PC-9 (cell line): Measurements from ENCODE around the gene DEFB132. TPM values are rescaled to one million over a fixed set of nuclear protein-coding genes. Genes with fewer than 3 reads are reported as not detected.

Experiments used
- BruUV-seq: library from RNA; stranded (reverse); fragments of 400-500 nt; replicated peaks from 2 replicates; lab custom pipeline; 2021; lab: Mats Ljungman, UMichigan
- CTCF ChIA-PET: fragments of 300-600 bp; sonication (Branson Sonifier 250); formaldehyde crosslinking; loops from one replicate; lab custom pipeline; 2022; ENCODE audit warnings: antibody characterized with exemption; lab: Charles Lee
- POLR2A ChIA-PET: fragments of 300-600 bp; sonication (Branson Sonifier 250); formaldehyde crosslinking; loops from one replicate; lab custom pipeline; 2022; ENCODE audit warnings: antibody characterized with exemption; ENCODE audit not compliant: unreplicated experiment; lab: Charles Lee
- DNase-seq, 2 experiments: peaks; one replicate each; pipeline versions ENCODE4 v3.0.0 to v3.0.0-alpha.2; 2015 to 2022; ENCODE audit warnings: mixed read lengths in 1 of 2
- H2AFZ ChIP-seq: fragments of 200-600 bp; sonication (generic); 2 replicates; pipeline ENCODE4 v1.8.1; 2017; ENCODE audit warnings: antibody characterized with exemption
- H3F3A ChIP-seq: fragments of 200-600 bp; sonication (generic); 2 replicates; pipeline ENCODE4 v1.8.1; 2017; ENCODE audit warnings: antibody characterized with exemption, mild to moderate bottlenecking, low read depth; ENCODE audit not compliant: insufficient read depth
- H3K27ac ChIP-seq: fragments of 200-600 bp; sonication (generic); 2 replicates; pipeline ENCODE4 v1.6.1; 2016; ENCODE audit warnings: mixed run types
- H3K27me3 ChIP-seq: fragments of 200-600 bp; sonication (generic); 2 replicates; pipeline ENCODE4 v1.6.1; 2016; ENCODE audit warnings: low read depth, mixed run types; ENCODE audit not compliant: insufficient read depth
- H3K36me3 ChIP-seq: fragments of 200-600 bp; sonication (generic); 2 replicates; pipeline ENCODE4 v1.6.1; 2016; ENCODE audit warnings: low read depth, mixed run types
- H3K4me1 ChIP-seq: fragments of 200-600 bp; sonication (generic); replicated peaks from 2 replicates; pipeline ENCODE4 v1.6.1; 2016; ENCODE audit warnings: mixed run types; ENCODE audit not compliant: insufficient read depth
- H3K4me2 ChIP-seq: fragments of 200-600 bp; sonication (generic); 2 replicates; pipeline ENCODE4 v1.6.1; 2017; ENCODE audit warnings: mixed run types
- H3K4me3 ChIP-seq: fragments of 200-600 bp; sonication (generic); 2 replicates; pipeline ENCODE4 v1.6.1; 2016; ENCODE audit warnings: mixed run types
- H3K79me2 ChIP-seq: fragments of 200-600 bp; sonication (generic); 2 replicates; pipeline ENCODE4 v1.6.1; 2017; ENCODE audit warnings: low read depth, mixed run types
- H3K9me2 ChIP-seq: fragments of 200-600 bp; sonication (generic); 2 replicates; pipeline ENCODE4 v1.8.1; 2017; ENCODE audit warnings: mild to moderate bottlenecking; ENCODE audit not compliant: insufficient read depth
- H3K9me3 ChIP-seq: fragments of 200-600 bp; sonication (generic); 2 replicates; pipeline ENCODE4 v1.8.1; 2016; ENCODE audit warnings: low read depth; ENCODE audit not compliant: insufficient read depth
- H4K20me1 ChIP-seq: fragments of 200-600 bp; sonication (generic); 2 replicates; pipeline ENCODE4 v1.8.1; 2017; ENCODE audit not compliant: insufficient read depth
- EZH2 ChIP-seq: fragments of 200-600 bp; sonication (generic); IDR thresholded peaks from 2 replicates; pipeline ENCODE4 v1.8.0; 2017; ENCODE audit warnings: antibody characterized with exemption, low read depth
- intact Hi-C: fragments of 100-400 bp; cut with micrococcal nuclease; formaldehyde crosslinking; loops from one replicate; pipeline ENCODE4 v1.10.0; 2022; ENCODE audit not compliant: unreplicated experiment
- total RNA-seq: library from RNA; stranded (reverse); gene quantifications from 2 replicates; pipeline ENCODE4 v1.2.3, GENCODE V29; 2021
- TF ChIP-seq, protein P1 (sequence below): fragments of 200-600 bp; sonication (generic); conservative IDR thresholded peaks from 2 replicates; pipeline ENCODE4 v1.6.1; 2017; ENCODE audit warnings: mixed run types, antibody characterized with exemption, mild to moderate bottlenecking, moderate library complexity

Gene DEFB132
- total RNA-seq, 1 experiment from 2014 or later = not detected

DNA sequence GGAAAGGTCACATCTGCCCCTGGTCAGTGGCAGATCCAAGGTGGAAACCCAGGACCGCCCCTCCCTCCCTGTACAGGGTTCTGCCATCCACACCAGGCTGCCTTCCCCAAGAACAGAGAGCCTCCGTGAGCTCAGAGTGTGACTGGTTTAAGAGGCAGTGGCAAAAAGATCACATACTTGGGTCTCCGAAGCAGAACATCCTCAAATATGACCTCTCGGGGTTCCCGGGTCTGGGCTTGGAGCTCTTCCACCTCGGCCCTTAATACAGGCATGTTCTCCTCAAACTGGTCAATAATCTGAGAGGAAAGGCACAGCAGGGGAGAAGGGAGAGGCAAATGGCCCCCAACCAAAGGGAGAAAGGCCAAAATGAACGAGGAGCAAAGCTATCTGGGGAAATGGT lies 18.3 kb downstream of the DEFB132 start:
- intact Hi-C loops = no loop called here
- no peak overlapping the region for H2AFZ ChIP-seq

DNA sequence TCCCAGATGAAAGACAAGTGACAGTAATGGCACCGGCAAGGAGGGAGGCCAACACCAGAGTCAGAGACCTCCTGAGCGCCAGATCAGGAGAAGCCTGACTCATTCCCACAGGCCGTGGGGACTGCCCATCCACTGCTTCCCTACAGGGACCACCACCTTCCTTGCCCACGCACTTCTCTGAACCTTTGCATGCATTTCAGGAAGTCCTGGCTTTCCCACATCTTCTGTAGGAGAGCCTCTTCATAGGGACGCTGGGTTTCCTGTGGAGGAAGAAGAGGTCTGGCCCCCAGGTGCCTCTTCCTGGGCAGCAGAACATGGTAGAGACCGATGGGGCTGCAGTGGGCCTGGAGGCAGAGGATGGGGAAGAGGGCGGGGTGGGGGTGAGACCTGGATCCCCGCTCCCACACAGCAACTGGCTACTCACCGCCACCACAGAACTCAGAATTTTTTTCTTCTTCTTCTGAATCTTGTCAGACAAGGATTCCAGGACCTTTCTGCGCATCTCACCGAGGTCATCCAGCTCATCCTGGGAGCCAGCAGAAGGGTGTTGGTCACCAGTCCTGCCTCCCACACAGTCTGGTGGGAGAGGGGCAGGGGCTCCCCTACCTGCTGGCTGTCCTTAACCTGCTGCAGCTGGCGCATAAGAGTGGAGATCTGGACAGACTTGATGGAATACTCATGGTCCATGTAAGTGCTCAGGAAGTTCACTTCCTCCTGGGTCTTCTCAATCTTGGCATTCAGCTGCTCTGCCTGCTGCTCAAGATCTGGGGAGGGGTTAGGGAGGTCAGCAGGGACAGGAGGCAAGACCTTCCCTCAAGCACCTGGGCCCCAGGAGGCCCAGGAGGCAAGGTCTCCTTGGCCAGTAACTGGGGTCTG lies 19.3 kb downstream of the DEFB132 start:
- no peaks in the 10 kb centered on the region for H3K9me3 ChIP-seq
- H2AFZ ChIP-seq = no peak overlapping the region
- no peaks in the 10 kb centered on the region for H3K79me2 ChIP-seq
- H3K4me1 ChIP-seq = no peaks in the 10 kb centered on the region
- CTCF ChIA-PET = no interaction called here
- no peak overlapping the region for H3K4me3 ChIP-seq
- no peak overlapping the region for H3K4me2 ChIP-seq
- H3F3A ChIP-seq = peaks cover 6% of the 10 kb centered on the region; the same call in 1 of the 2 replicates
- no peak overlapping the region for H3K27ac ChIP-seq
- no peaks in the 10 kb centered on the region for H3K27me3 ChIP-seq
- H4K20me1 ChIP-seq = no peaks in the 10 kb centered on the region
- intact Hi-C loops = no loop called here
- BruUV-seq = no TSS peak
- DNase-seq = no peak
- H3K9me2 ChIP-seq = no peaks in the 10 kb centered on the region
- H3K36me3 ChIP-seq = no peaks in the 10 kb centered on the region
- POLR2A ChIA-PET = no interaction called here
- no peak for TF ChIP-seq EZH2
- TF ChIP-seq, protein P1, sequence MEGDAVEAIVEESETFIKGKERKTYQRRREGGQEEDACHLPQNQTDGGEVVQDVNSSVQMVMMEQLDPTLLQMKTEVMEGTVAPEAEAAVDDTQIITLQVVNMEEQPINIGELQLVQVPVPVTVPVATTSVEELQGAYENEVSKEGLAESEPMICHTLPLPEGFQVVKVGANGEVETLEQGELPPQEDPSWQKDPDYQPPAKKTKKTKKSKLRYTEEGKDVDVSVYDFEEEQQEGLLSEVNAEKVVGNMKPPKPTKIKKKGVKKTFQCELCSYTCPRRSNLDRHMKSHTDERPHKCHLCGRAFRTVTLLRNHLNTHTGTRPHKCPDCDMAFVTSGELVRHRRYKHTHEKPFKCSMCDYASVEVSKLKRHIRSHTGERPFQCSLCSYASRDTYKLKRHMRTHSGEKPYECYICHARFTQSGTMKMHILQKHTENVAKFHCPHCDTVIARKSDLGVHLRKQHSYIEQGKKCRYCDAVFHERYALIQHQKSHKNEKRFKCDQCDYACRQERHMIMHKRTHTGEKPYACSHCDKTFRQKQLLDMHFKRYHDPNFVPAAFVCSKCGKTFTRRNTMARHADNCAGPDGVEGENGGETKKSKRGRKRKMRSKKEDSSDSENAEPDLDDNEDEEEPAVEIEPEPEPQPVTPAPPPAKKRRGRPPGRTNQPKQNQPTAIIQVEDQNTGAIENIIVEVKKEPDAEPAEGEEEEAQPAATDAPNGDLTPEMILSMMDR = no peak

More for the DNA sequence above, 18.3 kb downstream of the DEFB132 start:
- Histone ChIP-seq H3K4me3 (no peak overlapping the region), H3F3A (peaks cover 6% of the 10 kb centered on the region; the same call in 1 of the 2 replicates), H4K20me1 (no peaks in the 10 kb centered on the region; the same call in 1 of the 2 replicates), H3K9me3 (no peaks in the 10 kb centered on the region), H3K79me2 (no peaks in the 10 kb centered on the region), H3K36me3 (no peaks in the 10 kb centered on the region), H3K27ac (no peak overlapping the region), H3K4me2 (no peak overlapping the region), H3K9me2 (no peaks in the 10 kb centered on the region), H3K27me3 (no peaks in the 10 kb centered on the region), H3K4me1 (no peaks in the 10 kb centered on the region)
- no TSS peak for BruUV-seq
- TF ChIP-seq, protein P1 = no peak
- TF ChIP-seq EZH2 = no peak
- CTCF ChIA-PET = no interaction called here
- POLR2A ChIA-PET = no interaction called here
- DNase-seq = no peak

DNA sequence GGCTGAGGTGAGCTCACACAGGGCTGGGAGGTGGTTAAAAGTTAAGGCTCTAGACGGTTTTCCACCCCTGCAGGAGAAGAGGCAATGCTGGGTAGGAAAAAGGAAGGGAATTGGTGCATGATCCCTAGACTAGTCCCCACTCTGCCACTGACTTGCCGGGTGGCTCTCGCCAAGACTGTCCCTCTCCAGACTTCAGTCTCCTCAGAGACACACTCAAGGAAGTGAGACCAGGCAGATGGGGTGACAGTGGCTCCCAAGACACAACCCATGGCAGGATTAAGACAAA lies 19.9 kb downstream of the DEFB132 start:
- Histone ChIP-seq H3K27me3 (no peaks in the 10 kb centered on the region), H3K4me3 (no peak overlapping the region), H3K9me3 (no peaks in the 10 kb centered on the region), H3K27ac (no peak overlapping the region), H3K9me2 (no peaks in the 10 kb centered on the region), H3K36me3 (no peaks in the 10 kb centered on the region), H2AFZ (no peak overlapping the region), H4K20me1 (no peaks in the 10 kb centered on the region), H3K4me2 (no peak overlapping the region), H3K4me1 (no peaks in the 10 kb centered on the region), H3F3A (peaks cover 6% of the 10 kb centered on the region; the same call in 1 of the 2 replicates), H3K79me2 (no peaks in the 10 kb centered on the region)
- DNase-seq = no peak
- TF ChIP-seq EZH2 = no peak
- TF ChIP-seq, protein P1 = no peak
- ChIA-PET CTCF (no interaction called here), POLR2A (no interaction called here)
- intact Hi-C loops = no loop called here
- no TSS peak for BruUV-seq
